ENCODE results near the gene TOP2A. TPM values are rescaled to one million over a fixed set of nuclear protein-coding genes. Genes with fewer than 3 reads are reported as not detected.

Gene TOP2A
- total and polyA plus RNA-seq, 10 donors, result 5.5 to 37.5 (median 13.5) TPM

GRCh38 chr17:40432864-40433528 is 15.3 kb upstream of the TOP2A start:
- intact Hi-C loops (cut with DNase I; ENCODE audit: low total_unique reads), result no loop called here
- H3K36me3 ChIP-seq, result no peaks in the 10 kb centered on the region
- no peaks in the 10 kb centered on the region for H3K27me3 ChIP-seq (replicated peaks in 1 of 7)
- no peak overlapping the region for H3K4me3 ChIP-seq
- H3K9me3 ChIP-seq, result no peaks in the 10 kb centered on the region
- 39 to 71% (median 59%) methylated on average over 2 of the region's 2 CpGs for WGBS, 5 donors
- H3K4me1 ChIP-seq, result peaks cover 0 to 24% (median 6%) of the 10 kb centered on the region in 6 donors
- DNase-seq, result peak; percentile 62
- H3K27ac ChIP-seq, result peak overlapping the region in 7 of 8 donors; percentile 19 to 58 (median 38)
- TF ChIP-seq POLR2AphosphoS5 (IDR thresholded peaks at IDR 0.05) (peak in 1 of 3 donors; percentile 29), CTCF (IDR thresholded peaks at IDR 0.05 in 8 of 11, conservative IDR thresholded peaks at IDR 0.05 in 3 of 11) (no peak)

GRCh38 chr17:40431231-40431602 is 13.5 kb upstream of the TOP2A start:
- intact Hi-C loops (cut with DNase I; ENCODE audit: low total_unique reads), result no loop called here
- no peak for TF ChIP-seq POLR2A (IDR thresholded peaks at IDR 0.05)
- no peak for TF ChIP-seq POLR2AphosphoS5 (IDR thresholded peaks at IDR 0.05)
- TF ChIP-seq CTCF (IDR thresholded peaks at IDR 0.05 in 8 of 11, conservative IDR thresholded peaks at IDR 0.05 in 3 of 11), result no peak
- H3K27ac ChIP-seq, result no peak overlapping the region
- H3K4me1 ChIP-seq, result peaks cover 0 to 24% (median 8%) of the 10 kb centered on the region in 6 donors
- no peaks in the 10 kb centered on the region for H3K9me3 ChIP-seq
- H3K27me3 ChIP-seq (replicated peaks in 1 of 7), result no peaks in the 10 kb centered on the region
- H3K36me3 ChIP-seq, result no peaks in the 10 kb centered on the region
- 77 to 86% (median 84%) methylated on average over 3 of the region's 3 CpGs for WGBS, 5 donors
- DNase-seq, result no peak
- no peak overlapping the region for H3K4me3 ChIP-seq

GRCh38 chr17:40430272-40431230 is 12.9 kb upstream of the TOP2A start:
- Histone ChIP-seq H3K4me1 (peaks cover 0 to 30% (median 10%) of the 10 kb centered on the region in 6 donors), H3K27ac (no peak overlapping the region), H3K36me3 (no peaks in the 10 kb centered on the region), H3K27me3 (replicated peaks in 1 of 7) (no peaks in the 10 kb centered on the region), H3K4me3 (no peak overlapping the region), H3K9me3 (no peaks in the 10 kb centered on the region)
- 90 to 95% (median 91%) methylated on average over 10 of the region's 10 CpGs for WGBS, 5 donors
- intact Hi-C loops (cut with DNase I; ENCODE audit: low total_unique reads), result no loop called here
- DNase-seq, result no peak
- TF ChIP-seq POLR2A (IDR thresholded peaks at IDR 0.05) (no peak), CTCF (IDR thresholded peaks at IDR 0.05 in 8 of 11, conservative IDR thresholded peaks at IDR 0.05 in 3 of 11) (no peak), POLR2AphosphoS5 (IDR thresholded peaks at IDR 0.05) (no peak)

- H3K27me3 ChIP-seq (replicated peaks in 1 of 7), result no peaks in the 10 kb centered on the region
- intact Hi-C loops (cut with DNase I; ENCODE audit: low total_unique reads), result no loop called here
- no peaks in the 10 kb centered on the region for H3K36me3 ChIP-seq
- no peak overlapping the region for H3K4me3 ChIP-seq
- DNase-seq, result no peak
- peaks cover 0 to 35% (median 15%) of the 10 kb centered on the region in 6 donors for H3K4me1 ChIP-seq
- no peak for TF ChIP-seq POLR2A (IDR thresholded peaks at IDR 0.05)
- no peak for TF ChIP-seq POLR2AphosphoS5 (IDR thresholded peaks at IDR 0.05)
- no peak for TF ChIP-seq CTCF (IDR thresholded peaks at IDR 0.05 in 8 of 11, conservative IDR thresholded peaks at IDR 0.05 in 3 of 11)
- no peaks in the 10 kb centered on the region for H3K9me3 ChIP-seq
- H3K27ac ChIP-seq, result no peak overlapping the region
Observed at GRCh38 chr17:40427002-40427491, 9.4 kb upstream of the TOP2A start.
